Lung (tissue), 12 donors: ENCODE data around the gene MPPED1. TPM values are rescaled to one million over a fixed set of nuclear protein-coding genes. Genes with fewer than 3 reads are reported as not detected.

Experiments used
- ATAC-seq: fragments of 200-7000 bp; cut with Tn5 transposase; one replicate; pipeline ENCODE4 v1.9.1; 2020; ENCODE audit warnings: moderate number of reproducible peaks; ENCODE audit not compliant: insufficient read depth, low FRiP score
- DNase-seq, 3 donors: peaks; one replicate each; pipeline ENCODE4 v3.0.0-alpha.2; 2013 to 2017
- H3K27ac ChIP-seq, 2 donors: one replicate each; pipeline ENCODE4 v1.5.1; 2013; ENCODE audit warnings: mild to moderate bottlenecking in 2 of 2, moderate library complexity in 2 of 2, control low read depth in 1 of 2, inconsistent platforms in 1 of 2, low read depth in 1 of 2, low read length in 1 of 2
- H3K27me3 ChIP-seq, 3 donors: one replicate each; pipeline ENCODE4 v1.5.1; 2013; ENCODE audit warnings: low read length in 2 of 3; ENCODE audit not compliant: control insufficient read depth in 3 of 3, insufficient read depth in 3 of 3
- H3K36me3 ChIP-seq, 4 donors: one replicate each; pipeline ENCODE4 v1.5.1; 2013; ENCODE audit warnings: low read length in 4 of 4, mild to moderate bottlenecking in 1 of 4, moderate library complexity in 1 of 4; ENCODE audit not compliant: control insufficient read depth in 4 of 4, insufficient read depth in 4 of 4
- H3K4me1 ChIP-seq, 5 donors: one replicate each; pipeline ENCODE4 v1.5.1; 2013; ENCODE audit warnings: low read length in 5 of 5, mild to moderate bottlenecking in 2 of 5, moderate library complexity in 1 of 5; ENCODE audit not compliant: control insufficient read depth in 5 of 5, insufficient read depth in 5 of 5
- H3K4me3 ChIP-seq: one replicate; pipeline ENCODE4 v1.5.1; 2013; ENCODE audit warnings: mild to moderate bottlenecking, control low read depth, moderate library complexity
- H3K9ac ChIP-seq, 2 donors: one replicate each; pipeline ENCODE4 v1.5.1; 2013; ENCODE audit warnings: low read length in 2 of 2, control low read depth in 1 of 2; ENCODE audit not compliant: insufficient read depth in 1 of 2
- H3K9me3 ChIP-seq, 4 donors: one replicate each; pipeline ENCODE4 v1.5.1; 2013; ENCODE audit warnings: low read length in 3 of 4, mild to moderate bottlenecking in 1 of 4, moderate library complexity in 1 of 4; ENCODE audit not compliant: control insufficient read depth in 4 of 4, insufficient read depth in 3 of 4
- WGBS, 2 donors: extraction: QIAGEN DNeasy Blood & Tissue Kit; methylation state at CpG; one replicate each; pipeline ENCODE4 v1.1.7; 2013; 5-methylcytosine and 5-hydroxymethylcytosine counted together
- polyA plus RNA-seq, 2 donors: library from polyadenylated mRNA; stranded (reverse); fragments of 200-250 nt; gene quantifications; one replicate each; pipeline ENCODE4 v1.2.1, GENCODE V29; 2013
- total RNA-seq, 2 donors: library from RNA; depleted of rRNA in 1 of 2; stranded (reverse); fragments of >200 nt in 1 of 2; gene quantifications; one replicate each; pipeline ENCODE4 v1.2.1, GENCODE V29; 2014 to 2021
- TF ChIP-seq, protein P1 (sequence below): IDR thresholded peaks from 2 replicates; pipeline ENCODE4 v1.5.1; 2012; ENCODE audit warnings: mild to moderate bottlenecking; ENCODE audit errors: control extremely low read depth, extremely low read depth
- donor health status: control.
- donor health status: control.
- donor health status: Bipolar disorder and iron deficiency.
- donor health status: healthy.
- donor health status: DM: yes; HTN: yes; CAD: no.

Gene MPPED1
- total and polyA plus RNA-seq, 4 donors, result 0.05 to 0.65 TPM; not detected in 2

- Histone ChIP-seq H3K4me3 (no peak overlapping the region), H3K36me3 (no peaks in the 10 kb centered on the region), H3K4me1 (no peaks in the 10 kb centered on the region), H3K9ac (no peak overlapping the region), H3K27ac (no peak overlapping the region), H3K9me3 (no peaks in the 10 kb centered on the region), H3K27me3 (peaks cover 0 to 2% (median 0%) of the 10 kb centered on the region in 3 donors)
- WGBS, 2 donors, result 86% methylated on average over 23 of the region's 23 CpGs
- TF ChIP-seq, protein P1, sequence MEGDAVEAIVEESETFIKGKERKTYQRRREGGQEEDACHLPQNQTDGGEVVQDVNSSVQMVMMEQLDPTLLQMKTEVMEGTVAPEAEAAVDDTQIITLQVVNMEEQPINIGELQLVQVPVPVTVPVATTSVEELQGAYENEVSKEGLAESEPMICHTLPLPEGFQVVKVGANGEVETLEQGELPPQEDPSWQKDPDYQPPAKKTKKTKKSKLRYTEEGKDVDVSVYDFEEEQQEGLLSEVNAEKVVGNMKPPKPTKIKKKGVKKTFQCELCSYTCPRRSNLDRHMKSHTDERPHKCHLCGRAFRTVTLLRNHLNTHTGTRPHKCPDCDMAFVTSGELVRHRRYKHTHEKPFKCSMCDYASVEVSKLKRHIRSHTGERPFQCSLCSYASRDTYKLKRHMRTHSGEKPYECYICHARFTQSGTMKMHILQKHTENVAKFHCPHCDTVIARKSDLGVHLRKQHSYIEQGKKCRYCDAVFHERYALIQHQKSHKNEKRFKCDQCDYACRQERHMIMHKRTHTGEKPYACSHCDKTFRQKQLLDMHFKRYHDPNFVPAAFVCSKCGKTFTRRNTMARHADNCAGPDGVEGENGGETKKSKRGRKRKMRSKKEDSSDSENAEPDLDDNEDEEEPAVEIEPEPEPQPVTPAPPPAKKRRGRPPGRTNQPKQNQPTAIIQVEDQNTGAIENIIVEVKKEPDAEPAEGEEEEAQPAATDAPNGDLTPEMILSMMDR, result no peak
- no peak for ATAC-seq
- no peak for DNase-seq
Measured at GRCh38 chr22:43542681-43543521, 131.1 kb downstream of the MPPED1 start.

- Histone ChIP-seq H3K4me3 (no peak overlapping the region), H3K9ac (no peak overlapping the region), H3K36me3 (no peaks in the 10 kb centered on the region), H3K27ac (no peak overlapping the region), H3K27me3 (peaks cover 0 to 2% (median 0%) of the 10 kb centered on the region in 3 donors), H3K9me3 (no peaks in the 10 kb centered on the region), H3K4me1 (no peaks in the 10 kb centered on the region)
- no peak for ATAC-seq
- WGBS, 2 donors, result 84 to 86% methylated on average over 12 of the region's 12 CpGs
- TF ChIP-seq, protein P1, result no peak
- no peak for DNase-seq
Measured at GRCh38 chr22:43543522-43544288, 131.9 kb downstream of the MPPED1 start.

- peaks cover 0 to 2% (median 0%) of the 10 kb centered on the region in 3 donors for H3K27me3 ChIP-seq
- no peaks in the 10 kb centered on the region for H3K36me3 ChIP-seq
- H3K27ac ChIP-seq, result no peak overlapping the region
- no peaks in the 10 kb centered on the region for H3K9me3 ChIP-seq
- TF ChIP-seq, protein P1, result no peak
- DNase-seq (no peak), ATAC-seq (no peak)
- H3K4me1 ChIP-seq, result no peaks in the 10 kb centered on the region
- H3K4me3 ChIP-seq, result no peak overlapping the region
- no peak overlapping the region for H3K9ac ChIP-seq
- 62 to 77% methylated on average over 4 of the region's 4 CpGs for WGBS, 2 donors
Measured at GRCh38 chr22:43544289-43544673, 132.5 kb downstream of the MPPED1 start.
